ENCODE data around the gene HBM. TPM values are rescaled to one million over a fixed set of nuclear protein-coding genes. Genes with fewer than 3 reads are reported as not detected.
"Not testable (repeated sequence)": the region's sequence is repeated elsewhere in the genome, so short reads cannot be mapped to it uniquely, and the experiment has no call there.

The HBM gene
- polyA plus RNA-seq, 1 of the 3 experiments (the other 2 are of a cell fraction) = not detected

DNA sequence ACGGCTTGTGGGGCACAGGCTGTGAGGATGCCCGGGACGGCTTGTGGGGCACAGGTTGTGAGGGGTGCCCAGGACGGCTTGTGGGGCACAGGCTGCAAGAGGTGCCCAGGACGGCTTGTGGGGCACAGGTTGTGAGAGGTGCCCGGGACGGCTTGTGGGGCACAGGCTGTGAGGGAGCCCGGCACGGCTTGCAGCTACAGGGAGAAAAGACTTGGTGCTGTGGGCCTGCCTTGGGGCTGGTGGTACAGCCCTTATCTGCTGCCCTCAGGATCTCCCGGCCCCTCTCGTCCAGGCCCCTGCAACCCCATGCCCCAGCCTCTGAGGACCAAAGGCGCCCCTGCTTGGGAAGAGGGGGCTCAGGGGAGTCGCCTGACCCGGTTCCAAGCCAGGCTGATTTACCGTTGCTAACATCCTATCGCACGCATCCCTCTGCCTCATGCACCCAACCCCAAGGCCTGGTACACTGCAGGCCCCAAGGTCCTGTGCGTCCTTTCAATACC is 5.0 kb upstream of the HBM start:
- no peaks in the 10 kb centered on the region for H3K79me2 ChIP-seq (ENCODE audit: insufficient read depth)
- H3K9ac ChIP-seq = no peak overlapping the region
- no peak overlapping the region for H3K27ac ChIP-seq (ENCODE audit: low read depth in 2 of 2, low read length in 1 of 2)
- H2AFZ ChIP-seq (ENCODE audit: low read depth) = no peak overlapping the region
- TF ChIP-seq SMC3 (IDR thresholded peaks at IDR 0.05; ENCODE audit: low read depth, low read length) (no peak), POLR2AphosphoS5 (IDR thresholded peaks at IDR 0.05; ENCODE audit: low read depth, low read length) (no peak), NFIC (IDR thresholded peaks at IDR 0.05; ENCODE audit: borderline replicate concordance) (no peak), TEAD4 (IDR thresholded peaks at IDR 0.05; ENCODE audit: borderline replicate concordance, insufficient read depth) (no peak), YY1 (IDR thresholded peaks at IDR 0.05; ENCODE audit: low read depth) (no peak), JUND (IDR thresholded peaks at IDR 0.05) (no peak), RXRA (IDR thresholded peaks at IDR 0.05; ENCODE audit: borderline replicate concordance, low read depth) (no peak), TCF12 (IDR thresholded peaks at IDR 0.05) (no peak), GATA2 (CRISPR knock-in tag; IDR thresholded peaks at IDR 0.05) (no peak), MEF2A (IDR thresholded peaks at IDR 0.05; ENCODE audit: borderline replicate concordance, low read depth) (no peak)
- TF ChIP-seq, protein P1, sequence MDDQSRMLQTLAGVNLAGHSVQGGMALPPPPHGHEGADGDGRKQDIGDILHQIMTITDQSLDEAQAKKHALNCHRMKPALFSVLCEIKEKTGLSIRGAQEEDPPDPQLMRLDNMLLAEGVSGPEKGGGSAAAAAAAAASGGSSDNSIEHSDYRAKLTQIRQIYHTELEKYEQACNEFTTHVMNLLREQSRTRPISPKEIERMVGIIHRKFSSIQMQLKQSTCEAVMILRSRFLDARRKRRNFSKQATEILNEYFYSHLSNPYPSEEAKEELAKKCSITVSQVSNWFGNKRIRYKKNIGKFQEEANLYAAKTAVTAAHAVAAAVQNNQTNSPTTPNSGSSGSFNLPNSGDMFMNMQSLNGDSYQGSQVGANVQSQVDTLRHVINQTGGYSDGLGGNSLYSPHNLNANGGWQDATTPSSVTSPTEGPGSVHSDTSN (IDR thresholded peaks at IDR 0.05) = no peak
- H3K9me3 ChIP-seq = no peaks in the 10 kb centered on the region
- no peaks in the 10 kb centered on the region for H3K36me3 ChIP-seq (replicated peaks in 1 of 2; ENCODE audit: control insufficient read depth in 1 of 2, insufficient read depth in 2 of 2, low read length in 1 of 2)
- DNase-seq = no peak
- ChIA-PET CTCF (interaction anchor here (0.6 to 1.2 kb wide), 2 partner anchors 18 to 20 kb away, joined by 4 read pairs; partner anchors contain the start of gene HBQ1), POLR2A (no interaction called here)
- peaks cover 7% of the 10 kb centered on the region for H3K27me3 ChIP-seq (ENCODE audit: insufficient read depth)
- WGBS (ENCODE audit: low lambda C conversion rate) = 16% methylated on average over 10 of the region's 18 CpGs
- H3K4me1 ChIP-seq (ENCODE audit: control insufficient read depth in 1 of 2, insufficient read depth in 2 of 2, low read depth in 1 of 2, low read length in 1 of 2) = peaks cover 0 to 8% of the 10 kb centered on the region in 2 experiments; a peak in 1 of 4 replicates
- no peak overlapping the region for H3K4me3 ChIP-seq (ENCODE audit: low read depth in 2 of 2, low read length in 1 of 2)
- H3F3A ChIP-seq (replicated peaks; ENCODE audit: insufficient read depth) = no peaks in the 10 kb centered on the region
- H3K9me2 ChIP-seq = no peaks in the 10 kb centered on the region
- no peak overlapping the region for H3K4me2 ChIP-seq
- H4K20me1 ChIP-seq (ENCODE audit: insufficient read depth) = peaks cover 4% of the 10 kb centered on the region; the same call in 1 of the 2 replicates

DNA sequence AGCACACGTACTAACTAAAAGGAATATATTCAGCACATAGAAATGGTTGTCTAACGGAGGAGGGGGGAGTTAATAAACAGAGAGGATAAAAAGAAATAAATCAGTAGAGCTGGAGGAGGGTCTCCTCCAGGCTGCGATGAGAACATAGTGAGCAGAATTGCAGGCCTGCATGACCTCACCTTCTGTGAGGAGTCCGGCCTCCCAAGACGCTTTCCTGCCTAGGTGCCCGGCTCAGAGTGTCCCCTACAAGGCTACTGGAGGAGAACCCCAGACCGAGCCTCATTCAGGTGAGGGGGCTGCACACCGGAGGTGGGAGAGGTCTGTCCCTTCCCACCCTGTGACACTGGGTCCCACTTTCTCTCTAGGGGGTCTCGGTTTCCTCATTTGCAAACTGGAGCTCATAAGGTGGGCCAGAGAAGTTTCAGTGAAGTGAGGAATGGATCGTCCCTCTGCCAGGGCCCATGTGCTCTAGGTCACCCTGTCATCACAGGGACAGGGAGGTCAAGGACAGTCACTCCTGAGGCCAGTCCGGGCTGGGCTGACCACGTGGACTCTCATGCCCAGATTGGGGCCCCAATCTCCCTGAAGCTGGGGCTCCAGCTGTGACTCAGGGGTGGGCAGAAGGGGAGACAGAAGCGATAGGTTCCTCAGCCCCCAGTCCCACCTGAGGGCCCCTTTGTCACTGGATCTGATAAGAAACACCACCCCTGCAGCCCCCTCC is 3.3 kb upstream of the HBM start:
- TF ChIP-seq GABPA (IDR thresholded peaks at IDR 0.05; ENCODE audit: low read depth) = no peak
- TF ChIP-seq SIN3A (IDR thresholded peaks at IDR 0.05; ENCODE audit: borderline replicate concordance, low read depth, low read length) = no peak
- no peak for TF ChIP-seq MEF2A (IDR thresholded peaks at IDR 0.05; ENCODE audit: borderline replicate concordance, low read depth)
- TF ChIP-seq NRF1 (IDR thresholded peaks at IDR 0.05; ENCODE audit: low read depth, low read length) = no peak
- no peak for TF ChIP-seq FOXJ3 (CRISPR knock-in tag; IDR thresholded peaks at IDR 0.05)
- no peak for TF ChIP-seq ELF1 (IDR thresholded peaks at IDR 0.05)
- TF ChIP-seq SMC3 (IDR thresholded peaks at IDR 0.05; ENCODE audit: low read depth, low read length) = no peak
- TF ChIP-seq, protein P2, sequence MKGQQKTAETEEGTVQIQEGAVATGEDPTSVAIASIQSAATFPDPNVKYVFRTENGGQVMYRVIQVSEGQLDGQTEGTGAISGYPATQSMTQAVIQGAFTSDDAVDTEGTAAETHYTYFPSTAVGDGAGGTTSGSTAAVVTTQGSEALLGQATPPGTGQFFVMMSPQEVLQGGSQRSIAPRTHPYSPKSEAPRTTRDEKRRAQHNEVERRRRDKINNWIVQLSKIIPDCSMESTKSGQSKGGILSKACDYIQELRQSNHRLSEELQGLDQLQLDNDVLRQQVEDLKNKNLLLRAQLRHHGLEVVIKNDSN (IDR thresholded peaks at IDR 0.05; ENCODE audit: borderline replicate concordance, low read depth) = no peak
- TF ChIP-seq RCOR1 (IDR thresholded peaks at IDR 0.05; ENCODE audit: low read length) = no peak
- no peaks in the 10 kb centered on the region for H3F3A ChIP-seq (replicated peaks; ENCODE audit: insufficient read depth)
- 96% methylated on average over 12 of the region's 13 CpGs for WGBS (ENCODE audit: low lambda C conversion rate)
- H2AFZ ChIP-seq (ENCODE audit: low read depth) = no peak overlapping the region
- H3K27me3 ChIP-seq (ENCODE audit: insufficient read depth) = peaks cover 24% of the 10 kb centered on the region
- DNase-seq = no peak
- ChIA-PET POLR2A (no interaction called here), CTCF (interaction anchor here (1.0 kb wide), 1 partner anchor 18 kb away, joined by 7 read pairs; the partner anchor contains the start of gene HBQ1)
- H3K9me3 ChIP-seq = no peaks in the 10 kb centered on the region
- H3K4me2 ChIP-seq = no peak overlapping the region
- no peaks in the 10 kb centered on the region for H3K36me3 ChIP-seq (replicated peaks in 1 of 2; ENCODE audit: control insufficient read depth in 1 of 2, insufficient read depth in 2 of 2, low read length in 1 of 2)
- H3K27ac ChIP-seq (ENCODE audit: low read depth in 2 of 2, low read length in 1 of 2) = no peak overlapping the region
- no peaks in the 10 kb centered on the region for H3K79me2 ChIP-seq (ENCODE audit: insufficient read depth)
- no peak overlapping the region for H3K4me3 ChIP-seq (ENCODE audit: low read depth in 2 of 2, low read length in 1 of 2)
- no peaks in the 10 kb centered on the region for H3K9me2 ChIP-seq
- peaks cover 4% of the 10 kb centered on the region; the same call in 1 of the 2 replicates for H4K20me1 ChIP-seq (ENCODE audit: insufficient read depth)
- no peak overlapping the region for H3K9ac ChIP-seq
- peaks cover 0 to 13% of the 10 kb centered on the region in 2 experiments; a peak in 1 of 4 replicates for H3K4me1 ChIP-seq (ENCODE audit: control insufficient read depth in 1 of 2, insufficient read depth in 2 of 2, low read depth in 1 of 2, low read length in 1 of 2)

DNA sequence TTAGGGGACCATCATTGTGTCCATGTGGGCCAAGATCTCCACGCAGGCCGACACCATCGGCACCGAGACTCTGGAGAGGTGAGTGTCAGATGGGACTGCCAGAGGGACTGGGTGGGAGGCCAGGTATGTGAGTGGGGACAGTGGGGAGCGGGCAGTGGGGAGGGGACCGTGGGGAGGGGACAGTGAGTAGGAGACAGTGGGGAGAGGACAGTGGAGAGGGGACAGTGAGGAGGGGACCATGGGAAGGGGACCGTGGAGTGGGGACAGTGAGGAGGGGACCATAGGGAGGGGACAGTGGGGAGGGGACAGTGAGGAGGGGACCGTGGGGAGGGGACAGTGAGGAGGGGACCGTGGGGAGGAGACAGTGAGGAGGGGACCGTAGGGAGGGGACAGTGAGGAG is 2.6 kb upstream of the HBM start:
- H3K9ac ChIP-seq; DNase-seq; H3K9me2 ChIP-seq; H2AFZ ChIP-seq (ENCODE audit: low read depth); H3F3A ChIP-seq (replicated peaks; ENCODE audit: insufficient read depth); H3K36me3 ChIP-seq (replicated peaks in 1 of 2; ENCODE audit: control insufficient read depth in 1 of 2, insufficient read depth in 2 of 2, low read length in 1 of 2); H3K9me3 ChIP-seq; H3K4me2 ChIP-seq; CTCF ChIA-PET; H4K20me1 ChIP-seq (ENCODE audit: insufficient read depth); POLR2A ChIA-PET; H3K4me3 ChIP-seq (ENCODE audit: low read depth in 2 of 2, low read length in 1 of 2); H3K27ac ChIP-seq (ENCODE audit: low read depth in 2 of 2, low read length in 1 of 2); H3K79me2 ChIP-seq (ENCODE audit: insufficient read depth): not testable (repeated sequence)
- Histone ChIP-seq H3K27me3 (ENCODE audit: insufficient read depth) (peaks cover 28% of the 10 kb centered on the region), H3K4me1 (ENCODE audit: control insufficient read depth in 1 of 2, insufficient read depth in 2 of 2, low read depth in 1 of 2, low read length in 1 of 2) (peaks cover 0 to 13% of the 10 kb centered on the region in 2 experiments; a peak in 1 of 4 replicates)
- WGBS (ENCODE audit: low lambda C conversion rate) = 96% methylated on average over 10 of the region's 10 CpGs

Data from SK-N-SH (cell line).